K562 (cell line): ENCODE data around the gene IL4I1. TPM values are rescaled to one million over a fixed set of nuclear protein-coding genes. Genes with fewer than 3 reads are reported as not detected.

Experiments used
- CXXC5 ChIP-seq: fragments of 250-450 bp; sonication (Bioruptor Pico); IDR thresholded peaks from 2 replicates; pipeline ENCODE4 v1.8.0; 2022; ENCODE audit warnings: inconsistent platforms, mild to moderate bottlenecking, moderate library complexity
- FOXO4 ChIP-seq: fragments of 450-650 bp; formaldehyde crosslinking; IDR thresholded peaks from 2 replicates; pipeline ENCODE4 v1.4.0; 2020; ENCODE audit warnings: mild to moderate bottlenecking, moderate library complexity
- GABPB2 ChIP-seq: fragments of 250-450 bp; sonication (Bioruptor Pico); conservative IDR thresholded peaks from 2 replicates; pipeline ENCODE4 v1.5.1; 2021; ENCODE audit warnings: mild to moderate bottlenecking
- HDAC1 ChIP-seq, 2 experiments: fragments of 450-650 bp; IDR thresholded peaks; 2 replicates each; pipeline ENCODE4 v1.6.1; 2016 to 2017; ENCODE audit warnings: inconsistent platforms in 1 of 2, mild to moderate bottlenecking in 1 of 2, moderate library complexity in 1 of 2
- MAFG ChIP-seq: fragments of 450-650 bp; conservative IDR thresholded peaks from 2 replicates; pipeline ENCODE4 v1.6.1; 2016; ENCODE audit warnings: missing genetic modification characterization, missing compliant biosample characterization
- NR1H2 ChIP-seq: sonication (generic); formaldehyde crosslinking; IDR thresholded peaks from 2 replicates; pipeline ENCODE4 v1.4.0; 2020; ENCODE audit warnings: mild to moderate bottlenecking, missing genetic modification reagents
- REST ChIP-seq, 2 experiments: fragments of 450-650 bp; formaldehyde crosslinking in 1 of 2; IDR thresholded peaks; 2 replicates each; pipeline versions ENCODE4 v1.4.0 to v1.6.1; 2014 to 2020; ENCODE audit warnings: mild to moderate bottlenecking in 2 of 2, borderline replicate concordance in 1 of 2, low read depth in 1 of 2
- TAF1 ChIP-seq: IDR thresholded peaks from 2 replicates; pipeline ENCODE4 v1.6.1; 2011; ENCODE audit warnings: mild to moderate bottlenecking, low read length, moderate library complexity; ENCODE audit not compliant: insufficient read depth, control insufficient read depth, severe bottlenecking; ENCODE audit errors: extremely low read depth
- THRA ChIP-seq: fragments of 450-650 bp; IDR thresholded peaks from 2 replicates; pipeline ENCODE4 v1.6.1; 2017; ENCODE audit warnings: mild to moderate bottlenecking, moderate library complexity
- U2AF2 ChIP-seq: fragments of 200-400 bp; formaldehyde crosslinking; optimal IDR thresholded peaks from 2 replicates; pipeline ENCODE3; 2017; ENCODE audit warnings: low read depth, mild to moderate bottlenecking, low read length
- ZNF134 ChIP-seq: fragments of 250-450 bp; sonication (Bioruptor Pico); conservative IDR thresholded peaks from 2 replicates; pipeline ENCODE4 v1.4.0; 2020
- ZNF143 ChIP-seq: sonication (generic); formaldehyde crosslinking; IDR thresholded peaks from 2 replicates; pipeline ENCODE4 v1.9.0; 2022; ENCODE audit warnings: mild to moderate bottlenecking, missing genetic modification reagents
- ZNF175 ChIP-seq: fragments of 200-800 bp; sonication (Bioruptor generic); IDR thresholded peaks from 2 replicates; pipeline ENCODE4 v1.6.1; 2016; ENCODE audit warnings: low read depth, mild to moderate bottlenecking, missing genetic modification characterization, missing compliant biosample characterization
- ZNF253 ChIP-seq: fragments of 250-450 bp; sonication (Bioruptor Pico); conservative IDR thresholded peaks from 2 replicates; pipeline ENCODE4 v1.6.1; 2021; ENCODE audit warnings: mild to moderate bottlenecking
- ZNF280B ChIP-seq: fragments of 250-450 bp; sonication (Bioruptor Pico); IDR thresholded peaks from 2 replicates; pipeline ENCODE4 v1.5.1; 2021; ENCODE audit warnings: mild to moderate bottlenecking
- polyA plus RNA-seq, 8 experiments: library from polyadenylated mRNA; depleted of rRNA in 4 of 8; stranded (reverse) in 5 of 8; unstranded in 3 of 8; fragments of >200 nt; fragmentation: Nextera tagmentation in 2 of 8; fragmentation: Illumina TruSeq in 1 of 8; extraction: Ambion mirVana in 2 of 8; extraction: Trizol in 1 of 8; gene quantifications; 2 replicates each; pipeline versions ENCODE4 v1.2.1 to v1.2.3, GENCODE V29; 2011 to 2014; ENCODE audit warnings: inconsistent platforms in 1 of 8, missing spikeins in 1 of 8
- total RNA-seq, 7 experiments: library from RNA; depleted of rRNA in 6 of 7; stranded (reverse); fragments of >200 nt in 6 of 7; fragmentation: Illumina TruSeq in 2 of 7; extraction: Trizol in 2 of 7; gene quantifications; 2 replicates each; pipeline versions ENCODE4 v1.2.1 to v1.2.3, GENCODE V29; 2011 to 2021; ENCODE audit warnings: low replicate concordance in 1 of 7

The IL4I1 gene
- total and polyA plus RNA-seq, 9 of the 15 experiments (the other 6 are each of a cell fraction or from before 2014, with no cell fraction given), result 0.06 to 0.95 (median 0.43) TPM; not detected in 2

- TF ChIP-seq THRA (no peak), GABPB2 (CRISPR knock-in tag) (no peak), ZNF134 (CRISPR knock-in tag) (no peak; the same call in 1 of the 2 replicates), REST (IDR thresholded peaks at IDR 0.05; ENCODE audit: borderline replicate concordance) (no peak), REST (CRISPR knock-in tag; IDR thresholded peaks at IDR 0.05; ENCODE audit: low read depth) (0 out of 2 replicates have a peak, but pooled peaks have one; percentile 15), HDAC1 (IDR thresholded peaks at IDR 0.05) (peak in 1 of 2 experiments; percentile 75; a peak in 2 of 4 replicates), ZNF253 (CRISPR knock-in tag) (no peak), ZNF175 (CRISPR knock-in tag) (peak; percentile 93; the same call in 1 of the 2 replicates), NR1H2 (CRISPR knock-in tag) (no peak), MAFG (no peak), ZNF143 (no peak), CXXC5 (CRISPR knock-in tag) (peak; percentile 83), U2AF2 (no peak), ZNF280B (CRISPR knock-in tag) (no peak), FOXO4 (0 out of 2 replicates have a peak, but pooled peaks have one; percentile 7), TAF1 (peak; percentile 77)
Observed at GRCh38 chr19:49876422-49877019, 20.2 kb downstream of the IL4I1 start (continued).
